GM12875 (cell line): ENCODE measurements around the gene USH2A.
"Not testable (repeated sequence)": the region's sequence is repeated elsewhere in the genome, so short reads cannot be mapped to it uniquely, and the experiment has no call there.

Experiments
- H3K4me3 ChIP-seq: one replicate; pipeline ENCODE4 v1.5.1; 2011; ENCODE audit warnings: low read depth, low read length, control low read depth
- CTCF ChIP-seq: IDR thresholded peaks from 2 replicates; pipeline ENCODE4 v1.5.1; 2011; ENCODE audit warnings: low read depth, mild to moderate bottlenecking, control low read depth, inconsistent platforms, low read length, moderate library complexity, borderline replicate concordance; ENCODE audit not compliant: insufficient read depth

Gene USH2A

GRCh38 chr1:216154063-216154462, 269.2 kb downstream of the USH2A start:
- no peak for TF ChIP-seq CTCF
- H3K4me3 ChIP-seq = no peak overlapping the region

GRCh38 chr1:216153130-216153529, 270.1 kb downstream of the USH2A start:
- no peak for TF ChIP-seq CTCF
- no peak overlapping the region for H3K4me3 ChIP-seq

- not testable (repeated sequence) for H3K4me3 ChIP-seq
Measured at GRCh38 chr1:216145451-216146018, 277.7 kb downstream of the USH2A start.

- TF ChIP-seq CTCF = no peak
- H3K4me3 ChIP-seq = no peak overlapping the region
Measured at GRCh38 chr1:216144661-216145450, 278.4 kb downstream of the USH2A start.

GRCh38 chr1:216142921-216143320, 280.3 kb downstream of the USH2A start:
- no peak overlapping the region for H3K4me3 ChIP-seq
- TF ChIP-seq CTCF = no peak

GRCh38 chr1:216140730-216141524, 282.3 kb downstream of the USH2A start:
- TF ChIP-seq CTCF = no peak
- no peak overlapping the region for H3K4me3 ChIP-seq

- no peak for TF ChIP-seq CTCF
- no peak overlapping the region for H3K4me3 ChIP-seq
Measured at GRCh38 chr1:216124192-216124781, 299.0 kb downstream of the USH2A start.
